Stimulated activated CD4-positive, alpha-beta T cell treated with anti-CD3 and anti-CD28 coated beads, Interleukin-4, amount 100 ng/mL, for 4 hours (primary cell): ENCODE results near the gene KCNMB2.

ENCODE experiments used
- DNase-seq, 2 experiments: peaks; one replicate each; pipeline ENCODE4 v3.0.0-alpha.2; 2020

The KCNMB2 gene

DNA sequence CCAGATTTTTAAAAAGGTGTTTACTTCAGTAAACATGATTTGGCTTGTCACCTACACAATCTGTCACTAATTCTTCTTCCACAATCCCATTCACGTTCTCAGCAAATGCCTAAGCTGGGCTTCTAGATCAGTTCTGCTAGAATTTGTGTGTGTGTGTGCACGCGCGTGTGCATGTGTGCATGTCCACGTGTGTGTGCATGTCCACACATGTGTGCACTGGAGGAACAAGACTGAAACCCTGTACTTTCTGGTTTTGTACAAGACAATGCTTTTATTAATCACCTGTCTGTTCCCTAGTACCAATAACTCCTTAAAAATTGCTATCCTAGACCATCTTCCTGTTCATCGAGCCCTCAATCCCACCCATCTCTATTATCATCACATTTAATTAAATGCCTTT is 229.2 kb downstream of the KCNMB2 start:
- DNase-seq, result no peak

DNA sequence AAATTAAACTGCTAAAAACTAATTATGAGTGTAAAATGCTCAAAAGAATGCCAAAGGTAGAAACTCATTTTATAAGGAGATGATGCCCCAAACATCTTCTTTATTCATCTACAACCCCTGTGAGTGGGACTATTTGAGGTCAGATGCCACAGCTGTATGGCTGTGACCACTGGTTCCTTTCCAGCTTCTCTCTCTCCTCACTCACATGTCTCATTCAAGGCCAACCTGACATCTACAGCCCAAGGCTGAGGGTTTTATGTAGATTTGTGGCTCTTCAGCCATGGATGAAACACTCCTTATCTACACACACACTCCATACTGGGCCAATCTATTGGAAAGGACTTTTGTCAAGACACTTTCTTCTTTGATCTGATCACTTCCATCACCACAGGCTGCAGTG is 231.3 kb downstream of the KCNMB2 start:
- no peak for DNase-seq

DNA sequence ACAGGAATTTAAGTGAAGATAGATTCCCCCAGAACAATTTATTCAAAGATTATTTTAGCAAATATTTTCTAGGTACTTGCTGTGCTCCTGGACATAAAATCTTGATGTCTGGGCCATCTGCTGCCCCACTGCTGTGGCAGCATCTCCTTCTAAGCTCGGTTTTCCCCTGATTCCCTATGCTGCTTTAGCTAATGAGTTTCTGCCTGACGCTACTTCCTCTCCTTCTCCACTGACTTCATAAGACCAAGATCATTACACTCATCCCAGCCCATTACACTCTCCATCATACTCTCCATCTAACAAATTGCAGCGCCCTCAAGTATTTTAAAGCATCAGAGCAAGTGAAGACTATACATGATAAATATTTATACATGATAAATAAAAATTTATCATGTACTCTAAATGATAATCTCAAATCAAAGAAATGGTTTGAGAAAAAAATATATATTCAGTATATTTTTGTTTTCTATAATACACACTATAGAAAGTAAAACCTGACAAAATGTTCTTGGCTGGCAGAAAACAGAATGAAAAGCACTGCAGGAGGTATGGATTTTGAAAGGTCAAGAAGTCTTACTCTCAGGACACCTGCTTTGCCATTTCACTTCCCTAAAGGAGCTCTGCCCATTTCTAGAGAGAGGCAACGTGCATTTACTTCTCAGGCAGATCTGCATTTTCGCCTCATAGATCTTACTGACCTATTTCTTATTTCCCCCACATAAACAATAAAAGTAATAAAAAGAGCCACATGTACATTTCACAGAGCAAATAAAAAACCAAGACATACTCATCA is 232.0 kb downstream of the KCNMB2 start:
- no peak for DNase-seq

DNA sequence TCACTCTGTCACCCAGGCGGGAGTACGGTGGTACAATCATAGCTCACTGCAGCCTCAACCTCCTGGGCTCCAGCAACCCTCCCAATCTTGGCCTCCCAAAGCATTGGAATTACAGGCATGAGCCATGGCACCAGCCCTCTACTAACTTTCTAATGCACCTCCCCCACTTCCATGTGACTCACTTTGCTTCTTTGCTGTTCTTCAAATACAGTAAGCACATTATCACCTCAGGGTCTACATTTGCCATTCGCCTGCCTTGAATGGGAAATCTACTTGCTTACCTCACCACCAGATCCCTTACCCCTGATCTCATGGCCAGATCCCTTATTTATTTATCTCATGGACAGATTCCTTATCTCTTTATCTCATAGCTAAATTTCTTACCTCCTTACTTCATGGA is 235.3 kb downstream of the KCNMB2 start:
- no peak for DNase-seq

DNA sequence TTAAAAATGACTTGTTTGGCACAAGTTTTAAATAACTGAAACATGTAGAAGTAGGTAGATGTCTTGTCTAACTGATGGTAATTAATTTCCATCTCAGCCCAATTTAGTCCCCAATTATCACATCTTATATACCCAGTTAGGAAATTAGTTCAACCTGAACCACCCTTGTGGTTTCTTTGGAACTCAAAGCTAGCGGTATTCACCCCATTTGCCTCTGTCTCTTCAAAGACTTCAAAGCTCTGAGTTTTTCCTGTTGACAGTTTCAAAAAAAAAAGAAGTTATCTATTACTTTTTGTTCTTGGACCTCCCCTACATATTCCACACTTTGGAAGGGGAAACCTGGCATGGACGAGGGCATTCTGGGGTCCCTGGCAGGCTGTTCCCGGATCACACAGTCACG is 236.5 kb downstream of the KCNMB2 start:
- DNase-seq, result no peak

DNA sequence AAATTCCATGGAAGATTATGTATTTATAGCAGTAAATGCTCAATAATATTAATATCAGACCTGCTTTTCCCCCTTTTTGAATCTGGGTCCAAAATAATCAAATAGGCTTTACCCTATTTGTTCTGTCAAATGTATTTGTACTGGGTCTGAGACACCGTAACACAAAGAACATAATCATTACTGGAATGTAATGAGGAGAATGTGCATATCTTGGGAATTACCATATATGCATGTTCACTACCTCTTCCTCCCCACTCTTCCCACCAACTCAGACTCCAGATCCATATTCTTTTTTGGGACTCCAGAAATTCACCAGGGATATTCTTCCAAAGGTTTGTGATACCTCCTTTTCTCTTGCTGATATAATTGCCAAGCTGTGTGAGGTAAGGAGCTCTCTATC is 237.1 kb downstream of the KCNMB2 start:
- no peak for DNase-seq

DNA sequence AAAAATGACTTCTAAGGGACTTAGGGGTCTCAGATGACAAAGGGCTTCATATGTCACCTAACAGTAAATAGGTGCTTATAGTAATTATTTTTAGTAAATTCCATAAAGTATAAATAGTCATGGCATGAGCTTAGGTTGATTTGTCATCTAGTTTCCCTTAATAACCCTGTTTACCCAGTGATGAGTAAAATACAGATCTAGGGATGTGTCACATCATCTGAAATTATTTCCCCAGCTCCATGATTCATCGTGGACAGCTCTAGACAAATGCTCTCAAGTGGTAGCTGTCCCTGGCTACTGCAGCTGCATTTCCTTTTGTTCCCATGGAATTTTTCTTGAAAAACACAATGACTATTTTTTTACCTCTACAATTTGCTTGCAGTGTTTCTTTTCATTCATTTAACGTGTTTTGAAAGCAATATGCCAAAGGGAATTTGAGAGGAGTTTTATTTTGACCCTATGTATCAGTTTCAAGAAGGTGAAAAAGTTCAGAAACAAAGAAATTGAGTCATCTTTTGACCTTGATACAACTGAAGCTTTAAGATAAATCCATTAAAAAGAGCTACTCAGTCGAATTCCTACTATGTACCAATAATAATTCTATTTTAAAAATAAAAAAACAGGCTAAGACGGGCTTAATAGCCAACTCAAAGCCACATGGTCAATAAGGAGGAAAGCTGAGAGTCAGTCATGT is 241.6 kb downstream of the KCNMB2 start:
- DNase-seq, result no peak

DNA sequence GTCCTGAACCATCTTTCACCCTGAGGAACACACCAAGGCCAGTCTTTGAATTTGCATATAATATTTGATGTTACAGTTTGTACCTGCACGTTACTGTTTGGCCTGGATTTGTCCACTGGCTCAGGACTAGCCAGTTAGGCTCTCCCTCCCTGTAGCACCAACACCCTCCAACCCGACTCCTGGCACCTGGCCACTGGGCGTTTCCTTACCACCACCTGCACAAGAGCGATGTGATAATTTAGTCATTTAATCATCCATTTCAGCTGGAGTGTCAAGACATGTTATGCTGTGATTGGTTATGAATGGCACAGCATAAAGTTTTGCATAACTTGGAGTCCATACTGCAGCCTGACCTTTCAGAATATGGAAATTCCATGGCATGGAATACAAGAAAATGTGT is 242.4 kb downstream of the KCNMB2 start:
- DNase-seq, result no peak

DNA sequence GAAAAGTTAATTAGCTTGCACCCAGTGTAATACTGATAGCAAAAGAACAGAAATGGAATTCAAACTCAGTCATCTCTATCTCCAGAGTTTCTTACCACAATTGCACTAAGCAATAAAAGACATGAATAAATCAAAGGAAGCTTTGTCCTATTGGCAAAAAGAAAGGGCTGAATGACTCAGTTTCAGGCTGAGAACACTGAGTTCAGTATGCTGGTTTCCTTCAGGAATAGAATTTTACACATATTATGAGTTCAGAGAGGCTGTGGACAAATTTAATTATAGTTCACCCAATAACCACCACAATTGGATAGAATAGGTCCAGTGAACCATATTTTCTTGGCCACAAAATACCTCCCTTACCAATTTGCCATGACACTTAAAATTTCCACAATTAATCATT is 249.7 kb downstream of the KCNMB2 start:
- DNase-seq, result no peak

DNA sequence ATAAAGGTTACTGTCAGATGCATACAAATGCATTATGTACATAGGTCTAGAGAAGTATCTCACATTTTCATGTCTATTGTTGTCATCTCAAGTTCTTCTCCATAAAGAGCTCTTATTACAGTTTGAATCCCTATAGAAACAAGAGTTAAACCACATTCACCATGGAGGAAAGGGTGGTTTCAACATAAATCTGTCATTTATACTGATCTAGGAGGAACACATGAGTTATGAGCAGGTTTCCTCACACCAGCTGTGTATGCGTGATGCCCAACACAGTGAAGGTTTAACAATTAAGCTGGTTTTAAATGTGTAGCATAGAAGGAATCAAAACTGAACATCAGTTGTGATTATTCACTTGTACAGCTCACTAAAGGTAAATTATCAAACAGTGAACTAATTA is 251.7 kb downstream of the KCNMB2 start:
- DNase-seq, result no peak

DNA sequence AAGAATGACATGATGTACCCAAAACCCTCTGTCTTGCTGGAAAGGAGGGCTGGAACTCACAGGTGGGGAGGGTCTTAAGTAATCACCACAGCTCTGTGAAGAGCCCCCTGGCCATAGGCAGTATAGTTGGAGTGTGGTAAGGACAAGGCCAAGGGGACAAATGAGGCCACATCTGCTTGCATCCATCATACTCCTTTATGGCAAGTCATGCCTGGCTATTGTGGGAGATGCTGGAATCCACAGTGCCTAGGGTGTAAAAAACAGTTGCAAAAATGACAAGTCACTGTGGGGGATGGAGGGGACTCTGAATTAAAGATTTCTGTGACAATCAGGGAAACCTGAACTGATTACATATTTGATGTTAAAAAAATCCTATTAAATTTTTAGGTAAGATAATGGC is 258.5 kb downstream of the KCNMB2 start:
- no peak for DNase-seq

DNA sequence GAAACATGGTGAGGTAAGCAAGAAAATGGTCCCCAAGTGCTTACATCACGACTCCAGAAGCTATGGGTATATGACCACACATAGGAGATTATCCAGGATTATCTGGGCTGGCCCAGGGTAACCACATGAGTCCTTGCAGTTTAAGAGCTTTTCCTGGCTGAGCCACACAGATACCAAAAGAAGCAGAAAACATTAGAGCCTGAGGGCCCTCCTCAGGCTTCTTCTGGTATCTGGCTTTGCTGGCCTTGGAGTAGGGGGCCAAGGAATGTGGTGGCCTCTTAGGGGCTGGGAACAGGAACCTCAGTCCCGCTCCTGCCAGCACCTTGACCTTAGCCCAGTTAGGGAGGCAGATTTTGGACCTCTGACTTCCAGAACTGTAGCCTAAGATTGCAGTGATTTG is 259.1 kb downstream of the KCNMB2 start:
- DNase-seq, result no peak

DNA sequence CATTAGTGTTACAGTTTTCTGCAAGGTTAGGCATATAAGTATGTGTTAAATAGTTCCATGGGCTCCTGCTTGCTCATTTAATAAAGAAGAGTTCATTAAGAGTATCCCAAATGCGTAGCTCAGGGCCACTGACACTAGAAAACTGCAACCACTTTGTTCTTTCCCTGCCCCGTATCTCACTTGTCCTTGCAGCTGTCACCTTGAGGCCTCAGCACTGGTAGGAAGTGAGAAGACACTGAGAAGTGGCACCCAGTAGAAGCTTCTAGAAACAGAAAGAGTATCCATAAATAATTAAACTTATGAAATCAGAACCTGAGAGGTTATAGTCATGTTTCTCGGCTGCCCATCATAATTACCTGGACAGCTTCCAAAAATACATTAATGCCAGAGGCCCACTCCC is 266.0 kb downstream of the KCNMB2 start:
- no peak for DNase-seq

DNA sequence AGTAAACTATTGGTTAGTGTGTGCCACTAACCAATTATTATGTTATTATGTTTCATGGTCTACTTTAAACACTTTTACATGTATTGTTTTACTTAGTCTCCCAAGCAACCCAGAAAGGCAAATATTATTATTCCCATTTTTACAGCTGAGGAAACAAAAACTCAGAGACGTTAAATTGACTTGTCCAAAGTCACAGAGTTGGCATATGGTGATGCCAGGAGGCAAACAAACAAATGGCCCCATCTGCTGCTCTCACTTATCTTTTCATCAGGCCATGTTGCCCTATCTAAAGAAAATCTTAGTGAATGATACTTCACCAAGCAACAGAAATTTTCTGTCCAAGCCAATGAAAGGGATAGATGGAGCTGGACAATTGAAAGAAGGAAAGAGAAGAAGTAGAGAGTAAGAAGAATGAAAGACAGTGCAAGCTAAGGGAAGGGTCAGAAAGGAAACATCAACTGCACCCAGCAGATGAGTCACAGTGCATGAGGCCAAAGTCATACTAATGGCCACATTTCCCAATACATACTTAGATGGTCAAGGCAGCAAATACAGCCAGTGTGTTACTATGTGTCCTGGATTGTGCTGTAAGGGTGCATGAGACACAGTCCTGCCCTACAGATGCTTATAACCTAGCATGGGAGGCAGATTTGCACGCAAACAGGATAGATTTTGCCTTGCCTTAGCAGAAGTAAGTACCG is 266.9 kb downstream of the KCNMB2 start:
- no peak for DNase-seq

DNA sequence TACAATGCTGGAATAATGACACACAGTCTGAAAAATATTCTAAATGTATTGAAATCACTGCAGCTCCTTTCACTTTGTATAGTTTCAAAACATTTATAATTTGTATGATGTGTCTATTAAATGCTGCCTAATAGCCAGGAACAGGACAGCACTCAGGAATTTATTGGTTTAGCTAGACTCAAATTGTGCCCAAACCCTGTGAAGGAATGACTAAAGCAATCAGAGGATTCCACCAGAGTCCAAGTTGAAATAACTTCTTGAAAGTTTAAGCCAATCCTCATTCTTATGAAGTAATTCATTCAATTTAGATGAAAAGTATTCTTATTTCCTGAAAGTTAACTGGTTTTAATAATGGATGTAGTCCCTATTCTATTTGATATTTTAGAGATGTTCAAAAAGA is 268.4 kb downstream of the KCNMB2 start:
- no peak for DNase-seq

DNA sequence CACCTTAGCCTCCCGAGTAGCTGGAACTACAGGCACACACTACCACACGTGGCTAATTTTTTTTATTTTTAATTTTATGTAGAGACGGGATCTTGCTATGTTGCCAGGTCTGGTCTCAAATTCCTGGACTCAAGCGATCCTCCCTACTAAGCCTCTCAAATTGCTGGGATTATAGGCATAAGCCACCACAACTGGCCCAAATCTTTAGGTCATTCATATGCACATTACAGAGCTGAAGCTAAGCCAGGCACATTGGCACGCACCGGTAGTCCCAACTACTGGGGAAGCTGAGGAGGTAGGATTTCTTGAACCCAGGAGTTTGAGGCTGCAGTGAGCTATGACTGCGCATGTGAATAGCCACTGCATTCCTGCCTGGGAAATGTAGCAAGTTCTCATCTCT is 269.5 kb downstream of the KCNMB2 start:
- no peak for DNase-seq

DNA sequence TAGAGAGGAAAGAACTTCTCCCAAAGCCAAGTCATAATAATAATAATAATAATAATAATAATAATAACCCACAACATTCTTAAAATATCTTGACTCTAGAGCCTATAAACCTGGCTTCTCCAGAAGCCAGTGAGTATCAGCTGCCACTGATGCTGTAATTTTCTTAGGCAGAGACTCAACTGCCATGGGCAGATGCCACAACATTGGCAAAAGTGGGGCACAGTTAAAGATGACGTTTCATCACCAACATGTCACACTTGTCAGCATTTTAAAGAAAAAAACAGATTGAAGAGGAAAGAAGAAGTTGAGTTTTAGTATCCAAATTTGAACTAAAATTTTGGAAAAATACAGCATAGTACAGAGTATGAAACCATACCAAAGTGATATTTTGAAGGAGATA is 270.4 kb downstream of the KCNMB2 start:
- no peak for DNase-seq

DNA sequence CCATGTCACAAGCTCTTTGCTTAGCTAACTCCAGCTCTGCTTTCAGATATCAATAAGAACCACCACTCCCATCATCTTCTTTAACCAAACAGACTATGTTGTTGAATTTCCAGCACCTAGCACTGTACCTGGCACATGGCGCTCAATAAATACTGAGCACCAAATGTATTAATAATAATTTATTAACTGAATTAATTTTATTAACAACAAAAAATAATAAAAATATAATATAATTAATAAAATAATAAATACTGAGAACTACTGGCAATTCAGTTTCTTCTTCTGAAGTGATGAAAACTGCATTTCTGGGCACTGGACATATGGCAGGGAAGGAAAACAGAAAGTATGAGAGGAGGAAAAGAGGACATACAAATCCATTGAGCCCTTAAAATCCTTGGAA is 271.5 kb downstream of the KCNMB2 start:
- no peak for DNase-seq

DNA sequence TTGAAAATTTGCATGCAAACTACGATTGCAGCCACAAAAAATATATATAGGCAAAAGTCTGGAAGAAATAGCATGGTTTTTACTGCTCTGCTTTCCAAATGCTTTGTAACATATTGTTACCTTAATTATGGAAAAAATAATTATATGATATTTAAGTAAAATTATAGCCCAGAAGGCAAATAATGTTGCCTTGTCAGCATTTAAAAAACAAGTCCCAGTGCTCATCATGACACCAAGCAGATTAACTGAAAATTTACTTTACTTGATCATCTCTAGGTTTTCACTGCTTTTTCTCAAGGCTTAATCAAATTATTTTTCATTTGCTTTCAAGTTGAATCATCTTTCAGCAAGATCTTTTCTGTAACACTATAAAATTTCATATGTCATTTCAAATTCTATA is 272.5 kb downstream of the KCNMB2 start:
- no peak for DNase-seq

DNA sequence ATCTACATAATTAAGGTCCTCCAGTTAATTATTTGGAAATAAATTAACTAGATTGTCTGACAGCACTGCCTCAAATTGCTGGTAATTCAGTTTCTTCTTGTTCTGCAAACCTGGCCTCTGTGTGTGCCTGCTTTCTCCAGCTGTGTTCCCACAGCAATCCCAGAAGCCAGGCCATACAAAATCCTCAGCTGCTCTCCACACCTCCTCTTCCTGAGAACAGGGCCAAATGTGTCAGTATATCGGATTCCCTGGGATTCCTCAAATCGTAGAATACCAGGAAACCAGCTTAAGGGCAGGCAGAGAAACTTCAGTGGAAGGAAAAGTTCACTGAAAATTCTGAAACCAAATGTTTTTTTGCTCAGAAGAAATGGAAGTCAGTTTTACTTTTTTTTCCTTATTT is 273.9 kb downstream of the KCNMB2 start:
- no peak for DNase-seq

DNA sequence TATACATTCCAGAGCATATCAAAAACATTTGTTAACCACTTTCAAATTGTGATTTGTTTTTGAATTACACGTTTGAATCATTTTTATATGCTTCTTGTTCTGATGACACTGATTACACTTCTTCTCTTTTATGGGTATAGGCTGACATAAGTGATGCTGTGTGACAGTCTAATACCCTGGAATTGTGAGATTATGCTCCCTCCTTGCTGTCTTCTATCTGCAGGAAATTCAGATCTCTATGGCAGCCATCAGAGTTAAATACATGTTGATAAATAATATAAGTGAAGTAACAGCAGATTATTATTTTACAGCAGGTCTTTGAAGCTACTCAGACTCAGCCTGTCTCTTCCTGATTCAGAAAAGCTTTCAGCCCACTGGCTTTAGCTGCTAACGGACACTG is 286.5 kb downstream of the KCNMB2 start:
- no peak for DNase-seq

DNA sequence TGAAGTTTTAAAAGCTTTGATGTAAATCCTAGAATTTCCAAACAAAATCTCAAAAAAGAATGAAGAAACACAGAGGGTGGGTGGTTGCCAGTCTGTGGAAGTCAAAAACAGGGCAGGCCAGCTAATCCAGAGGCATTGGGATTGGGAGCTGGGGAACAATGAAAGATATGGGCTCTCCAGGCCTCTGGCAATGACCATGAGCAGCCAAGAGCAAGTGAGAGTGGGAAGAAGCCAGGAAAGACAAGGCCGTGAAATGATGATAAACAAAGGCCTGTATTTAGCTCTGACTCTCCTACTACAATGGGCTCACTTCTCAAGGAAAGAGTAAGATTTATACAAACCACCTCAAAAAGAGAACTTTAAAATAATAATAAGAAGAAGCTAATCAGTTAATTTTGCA is 286.9 kb downstream of the KCNMB2 start:
- no peak for DNase-seq

DNA sequence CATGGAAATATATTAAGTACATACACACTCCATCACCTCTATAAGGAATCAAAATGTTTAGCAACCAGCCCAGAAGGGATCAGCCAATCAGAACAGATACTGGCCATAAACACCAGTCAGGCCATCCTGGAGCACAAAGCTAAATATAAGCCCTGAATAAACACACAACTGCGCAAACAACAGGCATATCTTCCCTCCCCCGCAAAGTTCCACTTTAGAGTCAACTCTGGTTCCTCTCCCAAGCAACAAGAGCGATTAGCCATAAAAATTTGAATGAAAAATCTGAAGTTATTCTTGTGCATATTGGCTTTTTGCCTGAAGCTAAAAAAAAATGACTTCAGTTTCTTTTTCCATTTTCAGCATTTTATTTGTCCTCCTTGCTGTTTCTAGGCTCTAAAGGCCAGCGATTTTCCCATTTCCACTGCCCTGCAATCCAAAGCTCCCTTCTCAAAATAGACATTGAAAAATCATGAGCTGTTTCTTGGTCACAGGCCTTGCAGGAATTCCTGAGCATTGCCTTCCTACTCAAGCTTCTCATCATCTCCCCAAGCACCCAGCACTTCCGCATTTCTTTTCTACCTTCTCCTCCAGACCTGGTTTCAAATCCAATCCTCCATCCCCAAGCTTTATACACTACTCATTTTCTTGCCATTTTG is 287.5 kb downstream of the KCNMB2 start:
- no peak for DNase-seq
